ENCODE data around the gene BHLHE23. TPM values are rescaled to one million over a fixed set of nuclear protein-coding genes. Genes with fewer than 3 reads are reported as not detected.

Gene BHLHE23
- total RNA-seq, 6 donors from 2014 or later, result not detected

- 12 to 42% methylated on average over 8 to 27 of the region's 28 CpGs for WGBS, 2 donors
- peaks cover 0 to 37% (median 14%) of the 10 kb centered on the region in 4 donors for H3K27me3 ChIP-seq
- H3K27ac ChIP-seq, result no peak overlapping the region
These were observed 25.8 kb downstream of the BHLHE23 start for GRCh38 chr20:62980970-62981369.

GRCh38 chr20:62980380-62980960 is 26.3 kb downstream of the BHLHE23 start:
- WGBS, 2 donors, result 31 to 44% methylated on average over 18 to 19 of the region's 19 CpGs
- no peaks in the 10 kb centered on the region for H3K36me3 ChIP-seq
- H3K9me3 ChIP-seq, result no peaks in the 10 kb centered on the region
- peaks cover 0 to 37% (median 16%) of the 10 kb centered on the region in 4 donors for H3K27me3 ChIP-seq
- peaks cover 0 to 14% (median 0%) of the 10 kb centered on the region in 4 donors for H3K4me1 ChIP-seq
- ATAC-seq (ENCODE audit: low FRiP score in 2 of 2) (no peak), DNase-seq (peak in 1 of 2 donors; percentile 72)
- no peak overlapping the region for H3K4me3 ChIP-seq
- no peak overlapping the region for H3K27ac ChIP-seq
- TF ChIP-seq EP300 (IDR thresholded peaks at IDR 0.05), result no peak
- TF ChIP-seq POLR2AphosphoS5 (IDR thresholded peaks at IDR 0.05), result no peak
- TF ChIP-seq POLR2A (IDR thresholded peaks at IDR 0.05), result no peak
- no peak for TF ChIP-seq CTCF (IDR thresholded peaks at IDR 0.05)

More at GRCh38 chr20:62980970-62981369, 25.8 kb downstream of the BHLHE23 start:
- DNase-seq (no peak), ATAC-seq (ENCODE audit: low FRiP score in 2 of 2) (no peak)
- Histone ChIP-seq H3K9me3 (no peaks in the 10 kb centered on the region), H3K4me3 (no peak overlapping the region), H3K36me3 (no peaks in the 10 kb centered on the region), H3K4me1 (peaks cover 0 to 14% (median 0%) of the 10 kb centered on the region in 4 donors)
- TF ChIP-seq POLR2AphosphoS5 (IDR thresholded peaks at IDR 0.05), result no peak
- TF ChIP-seq CTCF (IDR thresholded peaks at IDR 0.05), result no peak
- TF ChIP-seq EP300 (IDR thresholded peaks at IDR 0.05), result no peak
- no peak for TF ChIP-seq POLR2A (IDR thresholded peaks at IDR 0.05)

- no peaks in the 10 kb centered on the region for H3K9me3 ChIP-seq
- no peak overlapping the region for H3K27ac ChIP-seq
- TF ChIP-seq CTCF (IDR thresholded peaks at IDR 0.05) (no peak), POLR2AphosphoS5 (IDR thresholded peaks at IDR 0.05) (no peak), POLR2A (IDR thresholded peaks at IDR 0.05) (no peak), EP300 (IDR thresholded peaks at IDR 0.05) (no peak)
- 6 to 17% methylated on average over 7 to 18 of the region's 19 CpGs for WGBS, 2 donors
- H3K4me1 ChIP-seq, result peaks cover 0 to 14% (median 0%) of the 10 kb centered on the region in 4 donors
- ATAC-seq (ENCODE audit: low FRiP score in 2 of 2), result no peak
- H3K36me3 ChIP-seq, result no peaks in the 10 kb centered on the region
- no peak for DNase-seq
- no peak overlapping the region for H3K4me3 ChIP-seq
- H3K27me3 ChIP-seq, result peaks cover 0 to 41% (median 19%) of the 10 kb centered on the region in 4 donors
These were observed 26.8 kb downstream of the BHLHE23 start for GRCh38 chr20:62979876-62980373.

GRCh38 chr20:62979310-62979709 is 27.5 kb downstream of the BHLHE23 start:
- peaks cover 0 to 48% (median 22%) of the 10 kb centered on the region in 4 donors for H3K27me3 ChIP-seq
- H3K36me3 ChIP-seq, result no peaks in the 10 kb centered on the region
- H3K9me3 ChIP-seq, result no peaks in the 10 kb centered on the region
- H3K27ac ChIP-seq, result no peak overlapping the region
- H3K4me3 ChIP-seq, result no peak overlapping the region
- TF ChIP-seq POLR2AphosphoS5 (IDR thresholded peaks at IDR 0.05), result no peak
- no peak for TF ChIP-seq CTCF (IDR thresholded peaks at IDR 0.05)
- TF ChIP-seq EP300 (IDR thresholded peaks at IDR 0.05), result no peak
- no peak for TF ChIP-seq POLR2A (IDR thresholded peaks at IDR 0.05)
- ATAC-seq (ENCODE audit: low FRiP score in 2 of 2), result no peak
- peaks cover 0 to 14% (median 0%) of the 10 kb centered on the region in 4 donors for H3K4me1 ChIP-seq
- WGBS, 2 donors, result 77 to 90% methylated on average over 6 to 9 of the region's 14 CpGs
- no peak for DNase-seq

- Histone ChIP-seq H3K4me1 (peaks cover 0 to 14% (median 0%) of the 10 kb centered on the region in 4 donors), H3K27ac (no peak overlapping the region), H3K4me3 (no peak overlapping the region), H3K27me3 (peaks cover 0 to 53% (median 23%) of the 10 kb centered on the region in 4 donors), H3K9me3 (no peaks in the 10 kb centered on the region), H3K36me3 (no peaks in the 10 kb centered on the region)
- TF ChIP-seq CTCF (IDR thresholded peaks at IDR 0.05), result no peak
- TF ChIP-seq POLR2AphosphoS5 (IDR thresholded peaks at IDR 0.05), result no peak
- no peak for TF ChIP-seq POLR2A (IDR thresholded peaks at IDR 0.05)
- no peak for TF ChIP-seq EP300 (IDR thresholded peaks at IDR 0.05)
- ATAC-seq (ENCODE audit: low FRiP score in 2 of 2) (no peak), DNase-seq (no peak)
- WGBS, 2 donors, result 55 to 73% methylated on average over 2 to 13 of the region's 13 CpGs
These were observed 28.2 kb downstream of the BHLHE23 start for GRCh38 chr20:62978561-62978943.
